IMR-90 (cell line): ENCODE data around the gene ADGRL3. TPM values are rescaled to one million over a fixed set of nuclear protein-coding genes. Genes with fewer than 3 reads are reported as not detected.

Experiments used
- ATAC-seq: fragments of 200-7000 bp; cut with Tn5 transposase; 2 replicates; pipeline ENCODE4 v1.9.1; 2020; ENCODE audit warnings: low read depth, mild to moderate bottlenecking, moderate library complexity
- BruUV-seq: library from RNA; stranded (reverse); fragments of 400-500 nt; replicated peaks from 2 replicates; lab custom pipeline; 2021; lab: Mats Ljungman, UMichigan
- CTCF ChIA-PET: fragments of 300-600 bp; formaldehyde crosslinking; extraction: SDS; loops from one replicate; lab custom pipeline; 2021; ENCODE audit warnings: antibody characterized with exemption; lab: Yijun Ruan, JAX
- POLR2A ChIA-PET: fragments of 300-600 bp; sonication (Branson Sonifier 250); formaldehyde crosslinking; loops from one replicate; lab custom pipeline; 2022; ENCODE audit warnings: antibody characterized with exemption; ENCODE audit not compliant: unreplicated experiment; lab: Charles Lee
- DNase-seq: peaks from one replicate; pipeline ENCODE4 v3.0.0; 2013
- H2AFZ ChIP-seq: replicated peaks from 2 replicates; pipeline ENCODE3; 2013; ENCODE audit warnings: low read length, mild to moderate bottlenecking; ENCODE audit not compliant: poor library complexity
- H2AK5ac ChIP-seq: 2 replicates; pipeline ENCODE4 v1.6.1; 2013; ENCODE audit warnings: low read depth, low read length, inconsistent platforms
- H2AK9ac ChIP-seq: replicated peaks from 2 replicates; pipeline ENCODE3; 2013; ENCODE audit warnings: mild to moderate bottlenecking, low read depth, low read length, moderate library complexity; ENCODE audit not compliant: poor library complexity
- H2BK120ac ChIP-seq: 2 replicates; pipeline ENCODE4 v1.6.1; 2013; ENCODE audit warnings: low read depth, low read length, inconsistent platforms
- H2BK15ac ChIP-seq: 3 replicates; pipeline ENCODE4 v1.6.1; 2013; ENCODE audit warnings: low read depth, low read length, inconsistent platforms
- H2BK20ac ChIP-seq: 2 replicates; pipeline ENCODE4 v1.6.1; 2013; ENCODE audit warnings: low read depth, mild to moderate bottlenecking, inconsistent platforms, low read length, moderate library complexity
- H2BK5ac ChIP-seq: 2 replicates; pipeline ENCODE4 v1.6.1; 2013; ENCODE audit warnings: mild to moderate bottlenecking, low read depth, low read length, inconsistent platforms; ENCODE audit not compliant: poor library complexity, severe bottlenecking
- H3K14ac ChIP-seq: replicated peaks from 2 replicates; pipeline ENCODE4 v1.6.1; 2013; ENCODE audit warnings: low read depth, low read length, inconsistent platforms
- H3K18ac ChIP-seq: 2 replicates; pipeline ENCODE4 v1.6.1; 2013; ENCODE audit warnings: low read depth, low read length, control low read depth
- H3K23ac ChIP-seq: 2 replicates; pipeline ENCODE4 v1.6.1; 2013; ENCODE audit warnings: low read depth, low read length, inconsistent platforms
- H3K27ac ChIP-seq: 2 replicates; pipeline ENCODE4 v1.5.1; 2013; ENCODE audit warnings: mild to moderate bottlenecking, control low read depth, low read length; ENCODE audit not compliant: insufficient read depth
- H3K27me3 ChIP-seq: 2 replicates; pipeline ENCODE4 v1.6.1; 2013; ENCODE audit warnings: low read length; ENCODE audit not compliant: control insufficient read depth, insufficient read depth
- H3K36me3 ChIP-seq: 2 replicates; pipeline ENCODE4 v1.6.1; 2013; ENCODE audit warnings: low read length, mixed read lengths; ENCODE audit not compliant: control insufficient read depth, insufficient read depth
- H3K4ac ChIP-seq: 2 replicates; pipeline ENCODE4 v1.6.1; 2013; ENCODE audit warnings: low read depth, low read length, inconsistent platforms
- H3K4me1 ChIP-seq: 2 replicates; pipeline ENCODE4 v1.6.1; 2013; ENCODE audit warnings: low read length, mixed read lengths; ENCODE audit not compliant: control insufficient read depth, insufficient read depth
- H3K4me2 ChIP-seq: 2 replicates; pipeline ENCODE4 v1.6.1; 2013; ENCODE audit warnings: low read depth, mild to moderate bottlenecking, control low read depth, low read length, moderate library complexity
- H3K4me3 ChIP-seq: 2 replicates; pipeline ENCODE4 v1.5.1; 2013; ENCODE audit warnings: low read depth, mild to moderate bottlenecking, control low read depth, low read length, moderate library complexity; ENCODE audit not compliant: insufficient read depth
- H3K56ac ChIP-seq: 2 replicates; pipeline ENCODE4 v1.6.1; 2013; ENCODE audit warnings: low read length, inconsistent platforms; ENCODE audit not compliant: insufficient read depth; ENCODE audit errors: extremely low read depth
- H3K79me1 ChIP-seq, 2 experiments: 2 replicates each; pipeline ENCODE4 v1.6.1; 2013; ENCODE audit warnings: low read length in 2 of 2, inconsistent platforms in 1 of 2, low read depth in 1 of 2
- H3K9ac ChIP-seq: 2 replicates; pipeline ENCODE4 v1.6.1; 2013; ENCODE audit warnings: low read depth, low read length, control low read depth
- H3K9me1 ChIP-seq: 2 replicates; pipeline ENCODE4 v1.6.1; 2013; ENCODE audit warnings: low read length, inconsistent platforms; ENCODE audit not compliant: insufficient read depth
- H3K9me3 ChIP-seq: 2 replicates; pipeline ENCODE4 v1.6.1; 2013; ENCODE audit warnings: low read length; ENCODE audit not compliant: control insufficient read depth, insufficient read depth
- H4K20me1 ChIP-seq: 2 replicates; pipeline ENCODE4 v1.6.1; 2013; ENCODE audit warnings: low read length, inconsistent platforms; ENCODE audit not compliant: insufficient read depth
- H4K5ac ChIP-seq: 2 replicates; pipeline ENCODE4 v1.6.1; 2013; ENCODE audit warnings: mild to moderate bottlenecking, low read depth, low read length, control low read depth
- H4K8ac ChIP-seq, 2 experiments: 2 replicates each; pipeline ENCODE4 v1.6.1; 2013; ENCODE audit warnings: low read depth in 2 of 2, low read length in 2 of 2, control low read depth in 1 of 2, inconsistent platforms in 1 of 2
- H4K91ac ChIP-seq: 2 replicates; pipeline ENCODE4 v1.6.1; 2013; ENCODE audit warnings: low read depth, low read length, inconsistent platforms; ENCODE audit not compliant: insufficient read depth
- BHLHE40 ChIP-seq: fragments of 150-350 bp; IDR thresholded peaks from 2 replicates; pipeline ENCODE4 v1.6.1; 2016; ENCODE audit warnings: mild to moderate bottlenecking, low read depth, low read length
- CEBPB ChIP-seq: IDR thresholded peaks from 2 replicates; pipeline ENCODE4 v1.6.1; 2012; ENCODE audit warnings: low read depth, low read length, improper control_type of control experiment
- CHD1 ChIP-seq: IDR thresholded peaks from 2 replicates; pipeline ENCODE4 v1.6.1; 2012; ENCODE audit warnings: low read depth, low read length, improper control_type of control experiment
- FOS ChIP-seq: fragments of 150-350 bp; IDR thresholded peaks from 2 replicates; pipeline ENCODE4 v1.6.1; 2016; ENCODE audit warnings: low read depth, low read length
- MAFK ChIP-seq: IDR thresholded peaks from 2 replicates; pipeline ENCODE4 v1.6.1; 2012; ENCODE audit warnings: low read depth, low read length, improper control_type of control experiment
- MAZ ChIP-seq: IDR thresholded peaks from 2 replicates; pipeline ENCODE4 v1.6.1; 2012; ENCODE audit warnings: low read depth, mild to moderate bottlenecking, low read length, improper control_type of control experiment, moderate library complexity, borderline replicate concordance
- MXI1 ChIP-seq: IDR thresholded peaks from 2 replicates; pipeline ENCODE4 v1.6.1; 2012; ENCODE audit warnings: low read depth, mild to moderate bottlenecking, low read length, moderate library complexity, borderline replicate concordance
- NFE2L2 ChIP-seq: fragments of 150-350 bp; IDR thresholded peaks from 2 replicates; pipeline ENCODE4 v1.6.1; 2016; ENCODE audit warnings: low read depth, mild to moderate bottlenecking, low read length
- POLR2A ChIP-seq: IDR thresholded peaks from 2 replicates; pipeline ENCODE4 v1.6.1; 2012; ENCODE audit warnings: mild to moderate bottlenecking, low read depth, low read length
- RAD21 ChIP-seq: IDR thresholded peaks from 2 replicates; pipeline ENCODE4 v1.6.1; 2012; ENCODE audit warnings: low read length, improper control_type of control experiment
- RCOR1 ChIP-seq: IDR thresholded peaks from 2 replicates; pipeline ENCODE4 v1.6.1; 2012; ENCODE audit warnings: mild to moderate bottlenecking, low read length, improper control_type of control experiment; ENCODE audit not compliant: insufficient replicate concordance
- RFX5 ChIP-seq: IDR thresholded peaks from 2 replicates; pipeline ENCODE4 v1.8.0; 2012; ENCODE audit warnings: low read depth, mild to moderate bottlenecking, low read length, moderate library complexity
- SMC3 ChIP-seq: fragments of 150-350 bp; IDR thresholded peaks from 2 replicates; pipeline ENCODE4 v1.6.1; 2016; ENCODE audit warnings: low read depth, mild to moderate bottlenecking, antibody characterized with exemption, low read length, moderate library complexity
- WGBS, 2 experiments: methylation state at CpG; one replicate each; pipeline versions ENCODE4 v1.1.5 to v1.1.7; 2013; ENCODE audit warnings: missing lambda C conversion rate in 2 of 2; ENCODE audit not compliant: insufficient read length in 1 of 2; ENCODE audit errors: extremely low coverage in 2 of 2; 5-methylcytosine and 5-hydroxymethylcytosine counted together
- dilution Hi-C: fragments of 300-500 bp; cut with HindIII; formaldehyde crosslinking; loops from one replicate; pipeline ENCODE4 v1.14.3; 2018; ENCODE audit warnings: low sequenced_read_pairs; ENCODE audit not compliant: unreplicated experiment
- in situ Hi-C: fragments of 300-500 bp; cut with MboI; formaldehyde crosslinking; loops from 3 replicates; pipeline ENCODE4 v1.14.3; 2019; ENCODE audit warnings: low sequenced_read_pairs, inconsistent platforms, mixed read lengths
- intact Hi-C: fragments of 100-400 bp; cut with micrococcal nuclease; formaldehyde crosslinking; loops from 2 replicates; pipeline ENCODE4 v1.10.0; 2022
- polyA plus RNA-seq, 3 experiments: library from polyadenylated mRNA; depleted of rRNA; stranded (reverse); fragments of >200 nt; gene quantifications; 2 replicates each; pipeline ENCODE4 v1.2.3, GENCODE V29; 2012; ENCODE audit warnings: low replicate concordance in 1 of 3
- total RNA-seq: library from RNA; depleted of rRNA; stranded (reverse); fragments of >200 nt; gene quantifications from 2 replicates; pipeline ENCODE4 v1.2.3, GENCODE V29; 2012
- TF ChIP-seq, protein P1 (sequence below): fragments of 150-350 bp; IDR thresholded peaks from 2 replicates; pipeline ENCODE4 v1.6.1; 2017; ENCODE audit warnings: mild to moderate bottlenecking, antibody characterized with exemption, low read length, low read depth
- TF ChIP-seq, protein P2 (sequence below): conservative IDR thresholded peaks from 2 replicates; pipeline ENCODE4 v1.5.1; 2012; ENCODE audit warnings: mild to moderate bottlenecking, low read depth, low read length, improper control_type of control experiment
- TF ChIP-seq, protein P3 (sequence below): fragments of 150-350 bp; IDR thresholded peaks from 2 replicates; pipeline ENCODE4 v1.6.1; 2016; ENCODE audit warnings: low read depth, mild to moderate bottlenecking, low read length, moderate library complexity, borderline replicate concordance

The ADGRL3 gene
- total and polyA plus RNA-seq, 2 of the 4 experiments (the other 2 are of a cell fraction), result 0.46 to 2.5 TPM

GRCh38 chr4:61588621-61589402, 388.7 kb downstream of the ADGRL3 start:
- H4K8ac ChIP-seq, result no peak overlapping the region
- no peak overlapping the region for H3K23ac ChIP-seq
- CTCF ChIA-PET, result no interaction called here
- no peak overlapping the region for H3K4me2 ChIP-seq
- H3K4me3 ChIP-seq, result no peak overlapping the region
- dilution Hi-C loops, result no loop called here
- intact Hi-C loops, result no loop called here
- in situ Hi-C loops, result no loop called here
- POLR2A ChIA-PET, result no interaction called here
- H2BK120ac ChIP-seq, result no peak overlapping the region
- H2AK9ac ChIP-seq, result no peak overlapping the region
- ATAC-seq (peak; percentile 27; the same call in 1 of the 2 replicates), DNase-seq (no peak)
- H3K79me1 ChIP-seq, result no peaks in the 10 kb centered on the region
- no CpG with 5 or more reads among the region's 5 CpGs for WGBS, 2 experiments
- no peaks in the 10 kb centered on the region for H3K36me3 ChIP-seq
- H3K56ac ChIP-seq, result no peak overlapping the region
- no peak overlapping the region for H3K18ac ChIP-seq
- H4K91ac ChIP-seq, result no peak overlapping the region
- TF ChIP-seq, protein P1, sequence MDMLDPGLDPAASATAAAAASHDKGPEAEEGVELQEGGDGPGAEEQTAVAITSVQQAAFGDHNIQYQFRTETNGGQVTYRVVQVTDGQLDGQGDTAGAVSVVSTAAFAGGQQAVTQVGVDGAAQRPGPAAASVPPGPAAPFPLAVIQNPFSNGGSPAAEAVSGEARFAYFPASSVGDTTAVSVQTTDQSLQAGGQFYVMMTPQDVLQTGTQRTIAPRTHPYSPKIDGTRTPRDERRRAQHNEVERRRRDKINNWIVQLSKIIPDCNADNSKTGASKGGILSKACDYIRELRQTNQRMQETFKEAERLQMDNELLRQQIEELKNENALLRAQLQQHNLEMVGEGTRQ, result no peak
- TF ChIP-seq POLR2A (no peak), CEBPB (no peak), RFX5 (no peak), MAFK (no peak), FOS (no peak), RAD21 (no peak), RCOR1 (no peak), BHLHE40 (no peak), SMC3 (no peak), NFE2L2 (no peak), MAZ (no peak), CHD1 (no peak), MXI1 (no peak)
- TF ChIP-seq, protein P2, sequence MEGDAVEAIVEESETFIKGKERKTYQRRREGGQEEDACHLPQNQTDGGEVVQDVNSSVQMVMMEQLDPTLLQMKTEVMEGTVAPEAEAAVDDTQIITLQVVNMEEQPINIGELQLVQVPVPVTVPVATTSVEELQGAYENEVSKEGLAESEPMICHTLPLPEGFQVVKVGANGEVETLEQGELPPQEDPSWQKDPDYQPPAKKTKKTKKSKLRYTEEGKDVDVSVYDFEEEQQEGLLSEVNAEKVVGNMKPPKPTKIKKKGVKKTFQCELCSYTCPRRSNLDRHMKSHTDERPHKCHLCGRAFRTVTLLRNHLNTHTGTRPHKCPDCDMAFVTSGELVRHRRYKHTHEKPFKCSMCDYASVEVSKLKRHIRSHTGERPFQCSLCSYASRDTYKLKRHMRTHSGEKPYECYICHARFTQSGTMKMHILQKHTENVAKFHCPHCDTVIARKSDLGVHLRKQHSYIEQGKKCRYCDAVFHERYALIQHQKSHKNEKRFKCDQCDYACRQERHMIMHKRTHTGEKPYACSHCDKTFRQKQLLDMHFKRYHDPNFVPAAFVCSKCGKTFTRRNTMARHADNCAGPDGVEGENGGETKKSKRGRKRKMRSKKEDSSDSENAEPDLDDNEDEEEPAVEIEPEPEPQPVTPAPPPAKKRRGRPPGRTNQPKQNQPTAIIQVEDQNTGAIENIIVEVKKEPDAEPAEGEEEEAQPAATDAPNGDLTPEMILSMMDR, result no peak
- TF ChIP-seq, protein P3, sequence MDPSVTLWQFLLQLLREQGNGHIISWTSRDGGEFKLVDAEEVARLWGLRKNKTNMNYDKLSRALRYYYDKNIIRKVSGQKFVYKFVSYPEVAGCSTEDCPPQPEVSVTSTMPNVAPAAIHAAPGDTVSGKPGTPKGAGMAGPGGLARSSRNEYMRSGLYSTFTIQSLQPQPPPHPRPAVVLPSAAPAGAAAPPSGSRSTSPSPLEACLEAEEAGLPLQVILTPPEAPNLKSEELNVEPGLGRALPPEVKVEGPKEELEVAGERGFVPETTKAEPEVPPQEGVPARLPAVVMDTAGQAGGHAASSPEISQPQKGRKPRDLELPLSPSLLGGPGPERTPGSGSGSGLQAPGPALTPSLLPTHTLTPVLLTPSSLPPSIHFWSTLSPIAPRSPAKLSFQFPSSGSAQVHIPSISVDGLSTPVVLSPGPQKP, result no peak
- no peaks in the 10 kb centered on the region for H4K20me1 ChIP-seq
- H2BK5ac ChIP-seq, result no peak overlapping the region
- BruUV-seq, result no TSS peak
- no peak overlapping the region for H2AK5ac ChIP-seq
- no peak overlapping the region for H3K4ac ChIP-seq
- H2BK20ac ChIP-seq, result no peak overlapping the region
- H2BK15ac ChIP-seq, result no peak overlapping the region
- no peak overlapping the region for H3K27ac ChIP-seq
- no peaks in the 10 kb centered on the region for H3K27me3 ChIP-seq
- H3K4me1 ChIP-seq, result no peaks in the 10 kb centered on the region
- H3K9me3 ChIP-seq, result no peaks in the 10 kb centered on the region
- no peaks in the 10 kb centered on the region for H3K9me1 ChIP-seq
- no peak overlapping the region for H2AFZ ChIP-seq
- no peak overlapping the region for H4K5ac ChIP-seq
- no peak overlapping the region for H3K14ac ChIP-seq
- no peak overlapping the region for H3K9ac ChIP-seq
